ENCODE measurements around the gene EN1. TPM values are rescaled to one million over a fixed set of nuclear protein-coding genes. Genes with fewer than 3 reads are reported as not detected.

EN1 gene
- total RNA-seq, 2 experiments from 2014 or later: not detected

DNA sequence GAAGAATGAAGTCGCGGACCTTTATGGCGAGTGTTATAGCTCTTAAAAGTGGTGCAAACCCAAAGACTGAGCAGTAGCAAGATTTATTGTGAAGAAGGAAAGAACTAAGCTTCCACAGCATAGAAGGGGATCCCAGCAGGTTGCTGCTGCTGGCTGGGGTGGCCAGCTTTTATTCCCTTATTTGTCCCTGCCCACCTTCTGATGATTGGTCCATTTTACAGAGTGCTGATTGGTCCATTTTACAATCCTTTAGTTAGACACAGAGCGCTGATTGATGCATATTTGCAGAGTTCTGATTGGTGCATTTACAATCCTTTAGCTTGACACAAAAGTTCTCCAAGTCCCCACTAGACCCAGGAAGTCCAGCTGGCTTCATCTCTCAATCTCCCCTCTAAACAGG is 36.3 kb upstream of the EN1 start:
- intact Hi-C loops (cut with DNase I, micrococcal nuclease): loop anchor here (2.0 to 10.0 kb wide), 5 partner anchors 123 to 1801 kb away; no protein-coding TSS in a partner anchor
- H3K4me3 Mint-ChIP-seq: no peak overlapping the region
- H3K36me3 Mint-ChIP-seq (ENCODE audit: low read depth): no peaks in the 10 kb centered on the region

DNA sequence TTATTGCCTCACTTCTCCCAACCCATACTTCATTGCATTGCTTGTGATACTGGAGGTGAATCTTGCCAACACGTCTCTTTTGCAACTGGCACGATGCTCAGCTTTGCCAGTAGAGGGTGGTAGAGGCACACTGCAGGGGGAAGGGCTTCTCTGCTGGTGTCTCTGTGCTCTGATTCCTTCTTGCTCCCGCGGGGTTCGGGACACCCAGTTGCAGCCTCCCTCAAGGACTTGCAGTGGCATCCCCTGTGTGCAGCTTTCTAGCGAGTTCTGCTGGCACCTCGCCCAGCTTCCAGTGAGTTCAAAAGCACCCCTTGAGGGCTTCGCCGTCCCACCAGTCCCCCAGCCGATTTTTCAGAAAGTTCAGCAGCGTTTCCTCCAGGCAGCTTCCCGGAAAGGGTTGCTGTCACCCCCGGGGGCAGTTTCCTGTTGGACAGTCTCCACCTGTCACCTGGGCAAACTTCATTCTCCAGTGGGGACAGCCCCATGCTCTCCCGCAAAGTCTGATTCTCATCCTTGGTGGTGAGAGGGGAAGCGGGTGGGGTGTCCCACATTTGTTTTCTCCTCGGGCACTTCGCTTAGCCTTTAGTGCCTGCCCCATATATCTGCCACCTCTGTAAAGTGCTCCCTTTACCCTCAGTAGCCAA is 35.4 kb upstream of the EN1 start:
- POLR2A ChIA-PET: interaction anchor here (1.2 to 2.2 kb wide), 5 partner anchors 20 to 659 kb away, joined by 3 to 17 read pairs (median 4); no protein-coding TSS in a partner anchor
- peak overlapping the region; percentile 49 for H3K4me3 ChIP-seq (ENCODE audit: low read length)
- TF ChIP-seq, protein P1, sequence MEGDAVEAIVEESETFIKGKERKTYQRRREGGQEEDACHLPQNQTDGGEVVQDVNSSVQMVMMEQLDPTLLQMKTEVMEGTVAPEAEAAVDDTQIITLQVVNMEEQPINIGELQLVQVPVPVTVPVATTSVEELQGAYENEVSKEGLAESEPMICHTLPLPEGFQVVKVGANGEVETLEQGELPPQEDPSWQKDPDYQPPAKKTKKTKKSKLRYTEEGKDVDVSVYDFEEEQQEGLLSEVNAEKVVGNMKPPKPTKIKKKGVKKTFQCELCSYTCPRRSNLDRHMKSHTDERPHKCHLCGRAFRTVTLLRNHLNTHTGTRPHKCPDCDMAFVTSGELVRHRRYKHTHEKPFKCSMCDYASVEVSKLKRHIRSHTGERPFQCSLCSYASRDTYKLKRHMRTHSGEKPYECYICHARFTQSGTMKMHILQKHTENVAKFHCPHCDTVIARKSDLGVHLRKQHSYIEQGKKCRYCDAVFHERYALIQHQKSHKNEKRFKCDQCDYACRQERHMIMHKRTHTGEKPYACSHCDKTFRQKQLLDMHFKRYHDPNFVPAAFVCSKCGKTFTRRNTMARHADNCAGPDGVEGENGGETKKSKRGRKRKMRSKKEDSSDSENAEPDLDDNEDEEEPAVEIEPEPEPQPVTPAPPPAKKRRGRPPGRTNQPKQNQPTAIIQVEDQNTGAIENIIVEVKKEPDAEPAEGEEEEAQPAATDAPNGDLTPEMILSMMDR (IDR thresholded peaks at IDR 0.05): peak; percentile 90
- peak; percentile 90 for ATAC-seq (ENCODE audit: poor library complexity)
- Mint-ChIP-seq H3K4me1 (ENCODE audit: low read depth) (peaks cover 24% of the 10 kb centered on the region), H3K27ac (peak overlapping the region; percentile 61), H3K36me3 (ENCODE audit: low read depth) (no peaks in the 10 kb centered on the region), H3K4me3 (peak overlapping the region; percentile 86), H3K9me3 (no peaks in the 10 kb centered on the region), H3K27me3 (peaks cover 15% of the 10 kb centered on the region)
- H3K36me3 ChIP-seq (ENCODE audit: insufficient read depth, low read length): no peaks in the 10 kb centered on the region
- H3K27ac ChIP-seq (ENCODE audit: low read depth in 1 of 2, low read length in 2 of 2): no peak overlapping the region
- intact Hi-C loops (cut with DNase I, micrococcal nuclease): loop anchor here (1.0 to 10.0 kb wide), 10 partner anchors 124 to 1802 kb away; no protein-coding TSS in a partner anchor
- CTCF ChIA-PET: interaction anchor here (0.7 to 2.9 kb wide), 10 partner anchors 10 to 409 kb away, joined by 3 to 14 read pairs (median 4); no protein-coding TSS in a partner anchor
- peaks cover 11 to 19% of the 10 kb centered on the region in 2 experiments for H3K27me3 ChIP-seq (ENCODE audit: control insufficient read depth in 1 of 2, insufficient read depth in 2 of 2, low read length in 2 of 2)
- H3K9me3 ChIP-seq (ENCODE audit: control insufficient read depth in 1 of 2, insufficient read depth in 1 of 2, low read length in 2 of 2): no peaks in the 10 kb centered on the region
- peaks cover 20% of the 10 kb centered on the region for H3K4me1 ChIP-seq (ENCODE audit: insufficient read depth, low read length)
- peak; percentile 50 to 83 (median 64) for DNase-seq

More for the DNA sequence above, 36.3 kb upstream of the EN1 start:
- H3K9me3 Mint-ChIP-seq: no peaks in the 10 kb centered on the region
- no peak for DNase-seq
- no peaks in the 10 kb centered on the region for H3K9me3 ChIP-seq (ENCODE audit: control insufficient read depth in 1 of 2, insufficient read depth in 1 of 2, low read length in 2 of 2)
- peaks cover 5% of the 10 kb centered on the region for H3K27me3 Mint-ChIP-seq
- peaks cover 20% of the 10 kb centered on the region for H3K4me1 ChIP-seq (ENCODE audit: insufficient read depth, low read length)
- H3K27ac ChIP-seq (ENCODE audit: low read depth in 1 of 2, low read length in 2 of 2): no peak overlapping the region
- peak overlapping the region; percentile 61 for H3K27ac Mint-ChIP-seq
- CTCF ChIA-PET: interaction anchor here (0.6 to 2.9 kb wide), 2 partner anchors 291 to 1149 kb away, joined by 3 to 14 read pairs; no protein-coding TSS in a partner anchor
- no peak overlapping the region for H3K4me3 ChIP-seq (ENCODE audit: low read length)
- TF ChIP-seq, protein P1 (IDR thresholded peaks at IDR 0.05): no peak
- ATAC-seq (ENCODE audit: poor library complexity): no peak
- peaks cover 5 to 13% of the 10 kb centered on the region in 2 experiments for H3K27me3 ChIP-seq (ENCODE audit: control insufficient read depth in 1 of 2, insufficient read depth in 2 of 2, low read length in 2 of 2)
- peaks cover 24% of the 10 kb centered on the region for H3K4me1 Mint-ChIP-seq (ENCODE audit: low read depth)
- no peaks in the 10 kb centered on the region for H3K36me3 ChIP-seq (ENCODE audit: insufficient read depth, low read length)
- POLR2A ChIA-PET: interaction anchor here (1.2 to 2.2 kb wide), 2 partner anchors 19 to 660 kb away, joined by 4 to 17 read pairs; no protein-coding TSS in a partner anchor

DNA sequence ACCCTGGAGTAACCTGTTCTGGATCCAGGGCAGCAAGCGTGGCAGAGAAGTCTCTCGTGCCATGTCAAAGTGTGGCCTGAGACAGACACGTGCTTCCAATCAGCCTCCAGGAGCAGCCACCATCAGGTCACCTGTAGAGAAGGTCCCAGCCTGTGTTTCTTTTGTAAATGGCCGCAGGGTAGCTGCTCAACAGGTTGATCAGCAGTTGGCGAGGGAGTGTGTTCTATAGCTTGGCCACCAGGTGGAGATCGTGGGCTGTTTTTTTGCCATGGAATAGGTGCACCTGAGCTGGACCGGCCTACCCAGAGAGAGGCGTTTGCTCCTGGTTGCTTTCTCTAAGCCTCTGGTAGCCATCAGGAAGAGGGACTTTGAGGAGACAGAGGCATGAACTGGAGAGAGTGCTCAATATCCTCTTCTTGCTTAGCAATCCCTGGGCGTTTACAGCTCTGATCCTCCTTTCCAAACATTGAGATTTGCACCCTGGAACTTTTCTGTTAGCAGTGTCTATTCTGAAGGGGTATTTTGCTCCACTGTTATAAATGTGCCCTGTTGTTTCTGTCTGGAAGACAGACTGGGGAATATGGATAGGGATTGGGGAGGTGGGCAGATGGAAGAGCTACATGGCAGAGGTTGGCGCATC is 34.2 kb upstream of the EN1 start:
- H3K27ac Mint-ChIP-seq: peak overlapping the region; percentile 1
- H3K9me3 Mint-ChIP-seq: no peaks in the 10 kb centered on the region
- ATAC-seq (ENCODE audit: poor library complexity): peak; percentile 77
- no peaks in the 10 kb centered on the region for H3K36me3 ChIP-seq (ENCODE audit: insufficient read depth, low read length)
- TF ChIP-seq, protein P1 (IDR thresholded peaks at IDR 0.05): peak; percentile 90
- H3K9me3 ChIP-seq (ENCODE audit: control insufficient read depth in 1 of 2, insufficient read depth in 1 of 2, low read length in 2 of 2): no peaks in the 10 kb centered on the region
- peaks cover 25% of the 10 kb centered on the region for H3K27me3 Mint-ChIP-seq
- no peak overlapping the region for H3K4me3 ChIP-seq (ENCODE audit: low read length)
- ChIA-PET POLR2A (interaction anchor here (0.6 to 1.4 kb wide), 6 partner anchors 37 to 595 kb away, joined by 3 to 5 read pairs (median 4); partner anchors contain the start of genes C2orf76 and DBI), CTCF (interaction anchor here (1.0 to 2.9 kb wide), 13 partner anchors 9 to 665 kb away, joined by 3 to 14 read pairs (median 4); no protein-coding TSS in a partner anchor)
- peak overlapping the region; percentile 42 for H3K4me3 Mint-ChIP-seq
- peaks cover 24% of the 10 kb centered on the region for H3K4me1 Mint-ChIP-seq (ENCODE audit: low read depth)
- H3K36me3 Mint-ChIP-seq (ENCODE audit: low read depth): no peaks in the 10 kb centered on the region
- H3K4me1 ChIP-seq (ENCODE audit: insufficient read depth, low read length): peaks cover 20% of the 10 kb centered on the region
- H3K27me3 ChIP-seq (ENCODE audit: control insufficient read depth in 1 of 2, insufficient read depth in 2 of 2, low read length in 2 of 2): peaks cover 11 to 19% of the 10 kb centered on the region in 2 experiments
- DNase-seq: peak; percentile 45 to 81 (median 64)
- intact Hi-C loops (cut with DNase I, micrococcal nuclease): loop anchor here (1.0 to 10.0 kb wide), 11 partner anchors 125 to 1803 kb away; no protein-coding TSS in a partner anchor
- no peak overlapping the region for H3K27ac ChIP-seq (ENCODE audit: low read depth in 1 of 2, low read length in 2 of 2)
